Stimulated activated naive CD4-positive, alpha-beta T cell treated with Interleukin-2 at 50 U/mL for 16 hours (primary cell): ENCODE results near the gene TTYH1.

Source experiments
- DNase-seq: peaks from one replicate; lab custom pipeline; 2025; lab: John Stamatoyannopoulos, UW

The TTYH1 gene

DNA sequence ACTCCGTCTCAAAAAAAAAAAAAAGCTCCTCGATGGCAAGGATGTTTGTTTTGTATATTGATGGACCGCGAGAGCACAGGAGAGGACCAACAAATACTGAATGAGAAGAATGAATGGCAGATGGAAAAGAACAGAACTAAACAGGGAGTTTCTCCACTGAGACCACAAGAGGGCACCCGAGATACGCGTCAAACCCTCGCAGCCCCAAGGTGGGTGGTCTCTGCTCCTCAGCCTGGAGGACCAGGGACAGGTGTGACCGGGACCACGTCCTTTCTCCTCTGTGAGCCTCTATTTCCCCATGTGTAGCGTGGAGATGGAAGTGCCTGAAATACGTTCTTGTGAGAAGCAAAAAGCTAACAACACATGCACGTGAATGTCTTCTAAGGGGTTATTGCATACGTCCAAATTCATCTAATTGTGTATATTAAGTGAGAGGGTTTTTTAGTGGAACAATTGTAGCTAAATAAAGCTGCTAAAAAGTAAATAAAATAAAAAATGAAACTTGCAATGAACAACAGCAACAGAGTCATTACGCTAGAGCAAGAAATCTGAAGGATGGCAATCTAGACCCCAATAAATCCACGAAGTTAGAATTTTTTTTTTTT lies 66.2 kb downstream of the TTYH1 start:
- no peak for DNase-seq

DNA sequence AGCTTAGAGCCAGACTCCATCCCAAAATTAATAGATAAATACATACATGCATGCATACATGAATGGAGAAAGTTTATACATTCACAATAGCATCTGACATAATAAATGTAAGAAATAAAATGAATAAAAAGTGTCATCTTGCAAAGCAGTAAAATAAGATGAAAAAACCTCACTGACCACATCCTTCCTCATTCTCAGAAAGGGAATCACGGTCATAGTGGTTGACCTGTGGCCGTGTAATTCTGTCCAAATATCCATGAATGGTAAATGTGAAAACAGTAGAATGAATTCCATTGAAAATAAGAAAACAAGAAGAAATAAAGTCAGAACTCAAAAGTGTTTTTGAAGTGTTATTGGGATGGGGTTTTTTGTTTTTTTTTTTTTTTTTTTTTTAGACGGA lies 67.6 kb downstream of the TTYH1 start:
- no peak for DNase-seq

DNA sequence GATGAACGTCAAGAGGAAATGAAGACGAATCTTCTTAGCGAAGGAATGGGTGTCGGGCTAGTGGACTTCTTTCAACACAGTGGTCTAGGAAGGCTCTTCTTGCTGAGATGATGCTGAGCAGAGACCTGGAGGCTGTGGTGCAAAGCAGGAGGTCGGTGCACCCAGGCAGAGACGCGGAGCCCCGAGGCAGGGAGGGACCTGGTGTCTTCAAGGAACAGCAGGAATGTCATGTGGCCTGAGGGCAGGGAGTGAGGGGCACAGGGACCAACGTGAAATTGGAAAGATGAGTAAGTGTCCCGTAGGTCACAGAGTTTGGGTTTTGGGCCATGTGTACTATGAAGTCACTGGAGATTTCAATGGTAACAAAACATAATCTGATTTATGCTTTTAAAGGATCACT lies 69.2 kb downstream of the TTYH1 start:
- DNase-seq = no peak

DNA sequence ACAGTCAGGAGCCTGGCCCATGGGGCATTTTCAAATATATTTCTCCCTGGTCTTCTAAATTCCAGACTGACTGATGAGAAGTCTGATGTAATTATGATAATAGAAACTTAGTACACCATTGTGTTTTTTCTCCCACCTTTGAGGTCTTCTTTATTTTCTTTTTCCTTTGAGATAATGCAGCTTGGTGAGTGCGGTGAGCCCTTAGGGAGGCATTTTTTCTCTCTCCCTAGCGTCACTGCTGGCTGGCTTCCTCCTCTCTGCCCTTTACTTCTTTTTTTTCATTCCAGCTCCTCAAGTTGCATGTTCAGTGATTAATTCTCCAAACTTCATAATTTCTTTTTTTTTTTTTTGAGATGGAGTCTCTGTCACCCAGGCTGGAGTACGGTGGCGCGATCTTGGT lies 70.6 kb downstream of the TTYH1 start:
- DNase-seq = no peak
